Pulmonary artery endothelial cell (primary cell): ENCODE results near the gene ORC2. TPM values are rescaled to one million over a fixed set of nuclear protein-coding genes. Genes with fewer than 3 reads are reported as not detected.
"Not testable (repeated sequence)": the region's sequence is repeated elsewhere in the genome, so short reads cannot be mapped to it uniquely, and the experiment has no call there.

Source experiments
- DNase-seq: peaks from one replicate; pipeline ENCODE4 v3.0.0-alpha.2; 2011; ENCODE audit warnings: low read depth, low spot score
- total RNA-seq: library from RNA; depleted of rRNA; stranded (reverse); fragments of >200 nt; gene quantifications from 2 replicates; pipeline ENCODE4 v1.2.3, GENCODE V29; 2014

Gene ORC2
- total RNA-seq, result 19.8 and 24.8 TPM in 2 replicates

DNA sequence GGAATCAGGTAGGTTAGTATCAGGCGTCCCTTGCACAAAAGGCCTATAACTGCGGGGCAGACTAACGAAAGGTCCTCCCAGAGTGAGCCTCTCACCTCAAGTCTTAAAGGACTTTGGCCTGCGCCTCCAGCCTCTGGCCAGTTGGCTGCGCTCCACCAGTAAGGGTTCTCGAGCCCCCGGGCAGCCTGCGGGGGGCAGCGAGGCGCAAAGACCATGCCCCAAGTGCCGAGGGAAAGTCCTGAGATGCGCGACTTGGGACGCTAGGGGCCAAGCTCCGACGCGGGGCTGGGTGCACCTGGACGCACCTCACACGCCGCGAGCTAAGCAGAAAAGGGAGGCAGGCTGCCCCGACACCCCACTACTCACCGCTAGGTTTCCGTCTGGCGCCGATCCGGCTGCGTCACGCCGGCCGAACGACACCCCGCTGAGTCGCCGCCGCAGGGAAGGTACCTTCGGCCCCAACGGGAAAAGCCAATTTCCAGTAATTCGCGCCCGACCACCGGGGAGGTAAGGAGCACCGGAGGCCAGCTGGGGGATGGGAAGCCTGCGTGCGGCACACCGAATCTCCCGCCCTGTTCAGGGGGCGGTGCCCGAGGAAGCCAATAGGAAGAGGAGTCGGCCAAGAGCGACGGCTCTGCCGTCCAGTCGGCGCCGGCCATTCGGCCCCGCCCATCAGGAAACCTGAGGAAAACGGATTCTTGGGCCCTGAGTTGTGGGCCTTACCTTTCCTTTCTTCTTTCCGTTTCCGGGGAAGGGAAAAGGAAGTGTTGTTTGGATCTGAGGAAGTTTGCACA lies at the start of gene ORC2:
Gene ORC2 (minus strand): TSS at position 537 of the 794 bp plus-strand sequence. CDS start 5,537 bp downstream, outside the sequence.
- peak; percentile 81 for DNase-seq

GRCh38 chr2:201008296-201008829 lies 44.9 kb upstream of the ORC2 start:
- no peak for DNase-seq

GRCh38 chr2:201007584-201007998 lies 44.1 kb upstream of the ORC2 start:
- no peak for DNase-seq

- no peak for DNase-seq
Measured at GRCh38 chr2:201006704-201007103, 43.2 kb upstream of the ORC2 start.

- DNase-seq, result no peak
Measured at GRCh38 chr2:201004370-201004769, 40.9 kb upstream of the ORC2 start.

DNA sequence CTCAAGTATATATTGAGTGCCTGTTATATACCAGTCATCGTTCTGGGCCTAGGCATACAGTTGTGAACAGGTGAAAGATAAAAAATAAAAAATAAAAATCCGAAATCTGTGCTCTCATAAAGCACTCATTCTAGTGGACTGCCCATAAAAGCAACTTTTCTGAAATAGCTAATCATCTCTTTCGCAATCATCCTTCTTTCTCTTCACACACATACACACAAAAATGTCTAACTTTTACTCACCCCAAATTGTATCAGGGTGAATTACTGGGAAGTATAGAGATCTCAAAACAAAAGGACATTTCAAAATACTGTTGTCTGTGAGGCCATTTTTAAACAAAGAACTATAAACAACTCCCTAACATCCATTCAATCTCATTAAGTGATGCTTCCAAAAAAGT lies 29.6 kb upstream of the ORC2 start:
- DNase-seq, result no peak

DNA sequence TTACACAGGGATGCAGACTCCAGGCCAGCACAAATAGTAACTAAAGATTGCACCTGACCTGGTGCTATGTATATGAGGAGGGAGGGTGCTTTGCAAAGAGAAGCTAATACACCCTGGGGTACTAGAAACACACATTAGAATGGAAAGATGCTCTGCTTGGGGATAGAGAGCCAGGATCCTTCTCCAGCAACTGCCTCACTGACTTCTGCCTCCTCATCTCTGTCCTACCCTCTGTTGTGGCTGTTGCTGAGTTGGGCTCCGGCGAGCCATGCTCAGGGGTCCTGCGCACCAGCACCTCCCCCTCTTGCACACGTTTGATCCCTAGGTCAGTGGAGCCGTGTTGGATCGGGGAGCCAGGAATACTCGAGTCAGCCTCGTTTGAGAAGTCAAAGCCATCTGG lies 23.7 kb upstream of the ORC2 start:
- DNase-seq, result no peak

DNA sequence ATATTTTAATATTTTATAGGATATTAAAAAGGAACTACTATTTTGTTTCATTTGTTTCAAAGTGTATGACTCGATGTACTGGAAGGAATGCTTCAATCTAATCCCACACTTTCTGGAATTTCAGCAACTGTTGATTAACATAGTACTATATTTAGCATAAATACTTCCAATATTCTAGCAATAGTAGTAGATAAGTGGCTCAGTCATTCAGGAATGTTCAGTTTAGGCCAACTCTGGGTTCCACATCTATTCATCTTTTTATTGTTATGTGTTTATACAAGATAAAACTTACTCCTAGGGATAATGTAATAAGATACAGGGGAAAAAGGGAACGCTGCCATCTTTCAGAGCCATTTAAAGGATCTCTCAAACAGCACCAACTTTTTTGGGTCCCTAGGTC lies 22.3 kb upstream of the ORC2 start:
- DNase-seq, result no peak

DNA sequence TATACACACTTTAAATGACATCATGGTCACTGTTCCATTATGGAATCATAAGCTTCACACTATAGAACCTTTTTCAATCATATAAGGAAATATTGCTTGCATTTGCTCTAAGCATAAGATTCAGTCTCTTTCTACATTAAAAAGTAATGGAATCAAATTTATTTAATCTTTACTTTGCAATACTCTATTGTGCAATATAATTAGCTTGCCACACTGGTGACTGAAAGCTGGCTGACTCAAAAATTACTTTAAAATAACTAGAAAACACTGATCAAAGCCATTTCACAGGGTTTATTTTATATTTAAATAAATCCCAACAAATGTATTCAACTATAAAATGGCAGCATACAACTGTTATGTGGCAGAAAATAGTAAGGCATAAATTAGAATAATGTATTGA lies 13.2 kb upstream of the ORC2 start:
- DNase-seq, result no peak

DNA sequence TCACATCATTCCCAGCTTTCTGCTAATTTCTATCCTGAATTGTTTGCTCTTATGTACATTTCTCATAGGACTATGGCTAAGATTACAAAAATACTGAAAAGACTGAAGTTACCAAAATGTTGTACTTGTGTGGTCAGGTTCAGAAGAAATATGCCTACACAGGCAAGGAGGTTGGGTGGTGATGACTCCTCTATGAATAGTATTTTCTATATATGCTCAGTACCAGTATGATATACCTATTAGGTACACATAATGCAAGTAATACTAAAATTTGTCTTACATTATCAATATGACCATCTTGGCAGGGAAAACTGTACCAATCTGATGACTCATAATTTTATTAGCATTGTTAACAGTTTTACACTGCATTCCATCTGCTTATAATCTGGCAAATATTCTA lies 12.2 kb upstream of the ORC2 start:
- DNase-seq, result no peak

- not testable (repeated sequence) for DNase-seq
Measured at GRCh38 chr2:200970057-200970456, 6.6 kb upstream of the ORC2 start.

DNA sequence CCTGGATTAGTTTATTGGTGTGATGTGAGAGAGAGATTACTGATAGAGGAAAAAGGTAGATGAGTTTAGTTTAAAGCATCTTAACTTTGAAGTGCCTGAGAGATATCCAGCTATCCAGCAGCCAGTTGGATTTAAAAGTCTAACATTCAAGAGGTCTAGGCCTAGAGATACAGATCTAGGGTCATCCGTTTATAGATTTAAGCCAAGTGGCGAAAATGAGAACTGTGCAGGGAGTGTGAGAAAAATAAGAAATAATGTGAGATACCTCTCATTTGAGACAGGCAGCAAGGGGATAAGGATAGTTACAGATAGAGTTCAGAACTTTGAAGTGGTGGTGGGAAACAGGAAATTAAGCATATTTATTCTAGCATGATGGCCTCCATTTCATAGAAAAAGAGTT lies 5.3 kb upstream of the ORC2 start:
- DNase-seq, result no peak

DNA sequence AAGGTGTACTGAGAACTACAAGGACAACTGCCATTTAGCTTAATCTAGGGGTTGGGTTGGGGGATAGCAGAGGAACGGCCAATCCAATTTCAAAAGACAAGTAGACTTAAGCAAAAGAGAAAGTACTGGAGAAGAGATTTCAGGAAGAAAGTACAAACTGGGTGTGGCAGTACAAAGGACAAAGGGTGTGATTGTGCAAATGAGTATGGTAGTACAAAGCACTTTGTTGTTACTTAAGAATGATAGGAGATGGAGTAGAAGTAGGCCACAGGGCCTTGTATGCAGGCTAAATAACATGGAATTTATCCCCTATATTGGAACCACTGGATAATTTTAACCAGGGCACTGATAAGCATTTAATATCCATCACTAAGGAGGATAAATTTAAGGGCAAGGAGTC lies 4.7 kb upstream of the ORC2 start:
- DNase-seq, result no peak

DNA sequence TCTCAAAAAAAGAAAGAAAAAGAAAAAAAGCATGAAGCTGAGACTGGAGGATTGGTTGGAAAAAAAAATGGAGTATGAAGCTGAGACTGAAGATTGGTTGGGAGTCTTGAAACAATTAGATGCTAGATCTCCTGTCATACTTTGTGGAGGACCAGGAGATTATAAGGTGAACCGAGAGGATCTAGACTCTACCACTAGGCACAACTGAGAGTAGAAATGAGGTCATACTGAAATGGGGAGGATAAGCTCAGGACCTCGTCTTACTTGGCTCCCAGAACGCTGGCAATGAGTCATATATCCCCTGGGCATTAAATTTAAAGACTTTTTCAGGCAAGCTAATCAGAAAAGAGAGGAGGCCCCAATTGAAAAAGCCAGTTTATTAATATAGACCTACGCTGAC lies 3.3 kb upstream of the ORC2 start:
- peak; percentile 22 for DNase-seq

DNA sequence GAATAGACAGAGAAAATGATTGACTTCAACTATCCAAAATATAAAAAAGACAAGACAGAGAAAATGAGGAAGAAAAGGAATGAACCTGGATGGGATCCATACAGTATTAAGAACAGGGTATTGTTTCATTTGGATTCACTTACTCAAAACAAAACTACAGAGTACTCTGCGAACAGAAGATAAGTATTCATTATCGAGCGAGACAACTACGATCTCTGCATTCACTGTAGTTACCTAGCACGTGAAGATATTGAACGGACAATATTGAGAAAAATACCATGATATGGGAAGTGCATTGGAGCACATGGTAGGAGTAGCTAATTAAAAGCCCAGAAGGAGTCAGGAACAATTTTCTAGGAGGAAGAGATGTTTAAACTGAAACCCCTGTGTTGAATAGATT lies 1.0 kb upstream of the ORC2 start:
- no peak for DNase-seq

DNA sequence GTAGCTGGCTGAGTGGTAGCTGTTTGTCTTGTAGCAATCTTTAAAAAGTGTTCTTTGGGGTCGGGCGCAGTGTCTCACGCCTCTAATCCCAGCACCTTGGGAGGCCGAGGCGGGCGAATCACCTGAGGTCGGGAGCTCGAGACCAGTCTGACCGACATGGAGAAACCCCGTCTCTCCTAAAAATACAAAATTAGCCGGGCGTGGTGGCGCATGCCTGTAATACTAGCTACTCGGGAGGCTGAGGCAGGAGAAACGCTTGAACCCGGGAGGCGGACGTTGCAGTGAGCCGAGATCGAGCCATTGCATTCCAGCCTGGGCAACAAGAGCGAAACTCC lies 425 bp upstream of the ORC2 start:
- not testable (repeated sequence) for DNase-seq

GRCh38 chr2:200962811-200963123 lies 693 bp downstream of the ORC2 start:
- no peak for DNase-seq

- DNase-seq, result no peak
Measured at GRCh38 chr2:200961674-200962073, 1.8 kb downstream of the ORC2 start.

- no peak for DNase-seq
Measured at GRCh38 chr2:200950378-200950777, 13.1 kb downstream of the ORC2 start.

- DNase-seq, result no peak
Measured at GRCh38 chr2:200945395-200945729, 18.1 kb downstream of the ORC2 start.

GRCh38 chr2:200944467-200945394 lies 18.7 kb downstream of the ORC2 start:
- DNase-seq, result peak; percentile 60

DNA sequence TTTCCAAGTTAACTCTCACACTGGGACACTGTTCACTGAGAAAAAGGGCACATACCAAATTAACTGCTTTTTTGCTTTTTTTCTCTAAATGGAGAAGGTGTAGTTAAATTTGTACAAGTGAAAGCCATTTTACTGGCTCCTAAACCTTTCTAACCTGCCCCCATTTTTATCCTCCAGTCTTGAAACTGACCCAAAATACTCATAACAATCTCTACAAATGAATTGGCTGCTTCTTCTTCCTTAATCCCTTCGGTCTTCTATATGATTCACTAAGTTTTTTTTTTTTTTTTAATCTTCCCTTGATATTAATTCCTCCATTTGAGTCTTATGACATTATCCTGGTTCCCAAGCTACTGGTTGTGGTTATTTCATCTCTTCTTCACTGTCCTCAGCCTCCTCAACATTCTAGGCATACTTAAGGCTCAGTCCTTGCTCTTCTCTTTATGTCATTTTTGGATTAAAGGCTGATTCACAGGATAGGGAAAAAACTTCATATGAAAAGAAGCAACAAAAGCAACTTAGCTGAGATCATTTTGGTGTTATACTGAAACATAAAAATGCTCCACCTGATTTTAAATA lies 19.8 kb downstream of the ORC2 start:
- DNase-seq, result no peak
